K562 (cell line): Measurements from ENCODE around the gene DNAH17. TPM values are rescaled to one million over a fixed set of nuclear protein-coding genes. Genes with fewer than 3 reads are reported as not detected.

Source experiments
- ATAC-seq: fragments of 200-7000 bp; cut with Tn5 transposase; 3 replicates; pipeline ENCODE4 v1.9.1; 2020; ENCODE audit warnings: moderate library complexity
- BruUV-seq: library from RNA; stranded (reverse); fragments of 400-500 nt; replicated peaks from 2 replicates; lab custom pipeline; 2021; lab: Mats Ljungman, UMichigan
- CTCF ChIA-PET: fragments of 300-600 bp; formaldehyde crosslinking; extraction: SDS; loops from one replicate; lab custom pipeline; 2021; ENCODE audit warnings: low intra/inter-chr PET ratio; lab: Yijun Ruan, JAX
- POLR2A ChIA-PET: fragments of 300-600, 350-650 bp; sonication (Branson Sonifier 250); formaldehyde crosslinking; extraction: SDS; loops from one replicate; lab custom pipeline; 2021; ENCODE audit warnings: antibody characterized with exemption, inconsistent platforms; lab: Yijun Ruan, JAX
- DNase-seq, 4 experiments: peaks; one replicate each; pipeline versions ENCODE4 v3.0.0 to v3.0.0-alpha.2; 2011 to 2018; ENCODE audit warnings: low spot score in 3 of 4, mixed read lengths in 3 of 4; ENCODE audit errors: extremely low read depth in 1 of 4
- FAIRE-seq: peaks from 2 replicates; lab custom pipeline; 2011; peaks lifted over from hg19 to GRCh38; lab: Jason Lieb, UNC
- H2AFZ ChIP-seq: 2 replicates; pipeline ENCODE4 v1.6.0; 2011; ENCODE audit warnings: low read depth, low read length, control low read depth, inconsistent platforms
- H3K27ac ChIP-seq: fragments of 200-600 bp; 3 replicates; pipeline ENCODE4 v1.8.0; 2011; ENCODE audit warnings: low read depth, mild to moderate bottlenecking, control low read depth, inconsistent platforms, low read length, moderate library complexity, mixed read lengths; ENCODE audit errors: extremely low read depth
- H3K27me3 ChIP-seq, 2 experiments: fragments of 300-600 bp in 1 of 2; 2 replicates in 1 of 2; 3 replicates in 1 of 2; pipeline versions ENCODE4 v1.6.0 to v1.8.0; 2011; ENCODE audit warnings: inconsistent platforms in 2 of 2, low read length in 2 of 2, mild to moderate bottlenecking in 1 of 2, mixed read lengths in 1 of 2, moderate library complexity in 1 of 2; ENCODE audit not compliant: control insufficient read depth in 2 of 2, insufficient read depth in 2 of 2
- H3K36me3 ChIP-seq: fragments of 300-600 bp; 3 replicates; pipeline ENCODE4 v1.8.0; 2011; ENCODE audit warnings: mild to moderate bottlenecking, low read length, inconsistent platforms; ENCODE audit not compliant: control insufficient read depth, insufficient read depth
- H3K4me1 ChIP-seq, 2 experiments: fragments of 200-600 bp in 1 of 2; replicated peaks in 1 of 2; 2 replicates in 1 of 2; 3 replicates in 1 of 2; pipeline versions ENCODE4 v1.5.1 to v1.8.0; 2011; ENCODE audit warnings: inconsistent platforms in 2 of 2, low read length in 2 of 2, mild to moderate bottlenecking in 1 of 2, mixed read lengths in 1 of 2, moderate library complexity in 1 of 2; ENCODE audit not compliant: control insufficient read depth in 2 of 2, insufficient read depth in 2 of 2
- H3K4me2 ChIP-seq: 2 replicates; pipeline ENCODE4 v1.6.1; 2011; ENCODE audit warnings: low read length, control low read depth, inconsistent platforms, mixed read lengths; ENCODE audit not compliant: insufficient read depth
- H3K4me3 ChIP-seq: fragments of 200-600 bp; sonication (generic), shearing (Covaris generic); 2 replicates; pipeline ENCODE4 v1.5.1; 2016; ENCODE audit warnings: control low read depth, inconsistent platforms
- H3K79me2 ChIP-seq: fragments of 200-600 bp; 3 replicates; pipeline ENCODE4 v1.8.0; 2011; ENCODE audit warnings: low read length, inconsistent platforms; ENCODE audit not compliant: control insufficient read depth, insufficient read depth
- H3K9ac ChIP-seq, 2 experiments: 2 replicates each; pipeline versions ENCODE4 v1.6.0 to v1.6.1; 2011; ENCODE audit warnings: low read depth in 2 of 2, low read length in 2 of 2, control low read depth in 1 of 2, inconsistent platforms in 1 of 2, mild to moderate bottlenecking in 1 of 2, mixed read lengths in 1 of 2; ENCODE audit not compliant: insufficient read depth in 1 of 2
- H3K9me1 ChIP-seq: one replicate; pipeline ENCODE4 v1.6.0; 2011; ENCODE audit warnings: inconsistent platforms, mild to moderate bottlenecking, low read length, moderate library complexity; ENCODE audit not compliant: control insufficient read depth, insufficient read depth
- H3K9me3 ChIP-seq: replicated peaks from 2 replicates; pipeline ENCODE4 v1.5.1; 2011; ENCODE audit warnings: low read depth, low read length, inconsistent platforms; ENCODE audit not compliant: control insufficient read depth, insufficient read depth
- H4K20me1 ChIP-seq: replicated peaks from 2 replicates; pipeline ENCODE4 v1.6.1; 2011; ENCODE audit warnings: low read length, inconsistent platforms, mixed read lengths; ENCODE audit not compliant: control insufficient read depth, insufficient read depth
- AFF1 ChIP-seq, 2 experiments: fragments of 450-650 bp; IDR thresholded peaks; 2 replicates each; pipeline ENCODE4 v1.6.1; 2018; ENCODE audit warnings: mild to moderate bottlenecking in 2 of 2, low read depth in 1 of 2; ENCODE audit not compliant: partially characterized antibody in 2 of 2
- CHD2 ChIP-seq: IDR thresholded peaks from 2 replicates; pipeline ENCODE4 v1.6.1; 2011; ENCODE audit warnings: low read depth, low read length
- RBM17 ChIP-seq: fragments of 200-400 bp; formaldehyde crosslinking; IDR thresholded peaks from 2 replicates; pipeline ENCODE4 v1.6.1; 2017; ENCODE audit warnings: low read depth, mild to moderate bottlenecking, low read length, borderline replicate concordance
- ZBTB49 ChIP-seq: sonication (generic); formaldehyde crosslinking; IDR thresholded peaks from 2 replicates; pipeline ENCODE4 v1.8.0; 2022; ENCODE audit warnings: missing genetic modification reagents, mild to moderate bottlenecking, borderline replicate concordance
- ZNF124 ChIP-seq: sonication (generic); formaldehyde crosslinking; IDR thresholded peaks from 2 replicates; pipeline ENCODE4 v1.8.1; 2022; ENCODE audit warnings: missing genetic modification reagents
- ZNF232 ChIP-seq: sonication (generic); formaldehyde crosslinking; IDR thresholded peaks from 2 replicates; pipeline ENCODE4 v1.8.0; 2022; ENCODE audit warnings: mild to moderate bottlenecking, missing genetic modification reagents
- WGBS: fragments of 100-300 bp; shearing (Covaris generic); methylation state at CpG from one replicate; pipeline ENCODE4 v1.1.6; 2016; ENCODE audit warnings: low coverage, mixed read lengths; ENCODE audit not compliant: insufficient coverage; ENCODE audit errors: missing lambda C conversion rate; 5-methylcytosine and 5-hydroxymethylcytosine counted together
- in situ Hi-C: fragments of 300-500 bp; cut with MboI; formaldehyde crosslinking; loops from 4 replicates; pipeline ENCODE4 v1.15.0; 2018; ENCODE audit warnings: inconsistent platforms, mixed read lengths
- intact Hi-C: fragments of 100-400 bp; cut with micrococcal nuclease; formaldehyde crosslinking; loops from 2 replicates; pipeline ENCODE4 v1.14.2; 2022
- polyA plus RNA-seq, 8 experiments: library from polyadenylated mRNA; depleted of rRNA in 4 of 8; stranded (reverse) in 5 of 8; unstranded in 3 of 8; fragments of >200 nt; fragmentation: Nextera tagmentation in 2 of 8; fragmentation: Illumina TruSeq in 1 of 8; extraction: Ambion mirVana in 2 of 8; extraction: Trizol in 1 of 8; gene quantifications; 2 replicates each; pipeline versions ENCODE4 v1.2.1 to v1.2.3, GENCODE V29; 2011 to 2014; ENCODE audit warnings: inconsistent platforms in 1 of 8, missing spikeins in 1 of 8
- total RNA-seq, 7 experiments: library from RNA; depleted of rRNA in 6 of 7; stranded (reverse); fragments of >200 nt in 6 of 7; fragmentation: Illumina TruSeq in 2 of 7; extraction: Trizol in 2 of 7; gene quantifications; 2 replicates each; pipeline versions ENCODE4 v1.2.1 to v1.2.3, GENCODE V29; 2011 to 2021; ENCODE audit warnings: low replicate concordance in 1 of 7
- TF ChIP-seq, protein P1 (sequence below): IDR thresholded peaks from 3 replicates; pipeline ENCODE4 v1.6.1; 2011; ENCODE audit warnings: borderline replicate concordance, mild to moderate bottlenecking, moderate library complexity; ENCODE audit not compliant: insufficient read length; ENCODE audit errors: extremely low read depth
- TF ChIP-seq, protein P2 (sequence below), 2 experiments: fragments of 450-650 bp; IDR thresholded peaks; 2 replicates each; pipeline ENCODE4 v1.6.1; 2016

Gene DNAH17
- total and polyA plus RNA-seq, 9 of the 15 experiments (the other 6 are each of a cell fraction or from before 2014, with no cell fraction given), result under 0.01 to 0.06 (median 0.03) TPM; not detected in 5

- ChIA-PET CTCF (interaction anchor here (0.6 kb wide), 1 partner anchor 77 kb away, joined by 3 read pairs; no protein-coding TSS in a partner anchor), POLR2A (interaction anchor here (0.6 to 1.6 kb wide), 3 partner anchors 8 to 701 kb away, joined by 3 to 5 read pairs (median 3); no protein-coding TSS in a partner anchor)
- in situ Hi-C loops (no loop called here), intact Hi-C loops (no loop called here)
- H2AFZ ChIP-seq, result no peak overlapping the region
- H3K4me2 ChIP-seq, result no peak overlapping the region
- H3K79me2 ChIP-seq, result no peaks in the 10 kb centered on the region
- H3K4me1 ChIP-seq, result peaks cover 0 to 4% of the 10 kb centered on the region in 2 experiments; a peak in 1 of 5 replicates
- no peaks in the 10 kb centered on the region for H3K9me3 ChIP-seq
- no peaks in the 10 kb centered on the region for H3K9me1 ChIP-seq
- FAIRE-seq (no peak), ATAC-seq (no peak), DNase-seq (no peak)
- H3K27ac ChIP-seq, result no peak overlapping the region
- peaks cover 30 to 52% of the 10 kb centered on the region in 2 experiments for H3K27me3 ChIP-seq
- WGBS, result 4% methylated on average over 10 of the region's 10 CpGs
- no TSS peak for BruUV-seq
- H3K4me3 ChIP-seq, result no peak overlapping the region
- no peaks in the 10 kb centered on the region; the same call in none of the 2 replicates for H4K20me1 ChIP-seq
- H3K36me3 ChIP-seq, result no peaks in the 10 kb centered on the region
- no peak overlapping the region for H3K9ac ChIP-seq
- TF ChIP-seq RBM17 (no peak), AFF1 (IDR thresholded peaks at IDR 0.05; ENCODE audit: low read depth in 1 of 2, partially characterized antibody in 2 of 2) (no peak), ZNF232 (CRISPR knock-in tag) (no peak), ZBTB49 (CRISPR knock-in tag) (no peak), CHD2 (no peak), ZNF124 (no peak)
- TF ChIP-seq, protein P1, sequence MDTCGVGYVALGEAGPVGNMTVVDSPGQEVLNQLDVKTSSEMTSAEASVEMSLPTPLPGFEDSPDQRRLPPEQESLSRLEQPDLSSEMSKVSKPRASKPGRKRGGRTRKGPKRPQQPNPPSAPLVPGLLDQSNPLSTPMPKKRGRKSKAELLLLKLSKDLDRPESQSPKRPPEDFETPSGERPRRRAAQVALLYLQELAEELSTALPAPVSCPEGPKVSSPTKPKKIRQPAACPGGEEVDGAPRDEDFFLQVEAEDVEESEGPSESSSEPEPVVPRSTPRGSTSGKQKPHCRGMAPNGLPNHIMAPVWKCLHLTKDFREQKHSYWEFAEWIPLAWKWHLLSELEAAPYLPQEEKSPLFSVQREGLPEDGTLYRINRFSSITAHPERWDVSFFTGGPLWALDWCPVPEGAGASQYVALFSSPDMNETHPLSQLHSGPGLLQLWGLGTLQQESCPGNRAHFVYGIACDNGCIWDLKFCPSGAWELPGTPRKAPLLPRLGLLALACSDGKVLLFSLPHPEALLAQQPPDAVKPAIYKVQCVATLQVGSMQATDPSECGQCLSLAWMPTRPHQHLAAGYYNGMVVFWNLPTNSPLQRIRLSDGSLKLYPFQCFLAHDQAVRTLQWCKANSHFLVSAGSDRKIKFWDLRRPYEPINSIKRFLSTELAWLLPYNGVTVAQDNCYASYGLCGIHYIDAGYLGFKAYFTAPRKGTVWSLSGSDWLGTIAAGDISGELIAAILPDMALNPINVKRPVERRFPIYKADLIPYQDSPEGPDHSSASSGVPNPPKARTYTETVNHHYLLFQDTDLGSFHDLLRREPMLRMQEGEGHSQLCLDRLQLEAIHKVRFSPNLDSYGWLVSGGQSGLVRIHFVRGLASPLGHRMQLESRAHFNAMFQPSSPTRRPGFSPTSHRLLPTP, result no peak
- TF ChIP-seq, protein P2, sequence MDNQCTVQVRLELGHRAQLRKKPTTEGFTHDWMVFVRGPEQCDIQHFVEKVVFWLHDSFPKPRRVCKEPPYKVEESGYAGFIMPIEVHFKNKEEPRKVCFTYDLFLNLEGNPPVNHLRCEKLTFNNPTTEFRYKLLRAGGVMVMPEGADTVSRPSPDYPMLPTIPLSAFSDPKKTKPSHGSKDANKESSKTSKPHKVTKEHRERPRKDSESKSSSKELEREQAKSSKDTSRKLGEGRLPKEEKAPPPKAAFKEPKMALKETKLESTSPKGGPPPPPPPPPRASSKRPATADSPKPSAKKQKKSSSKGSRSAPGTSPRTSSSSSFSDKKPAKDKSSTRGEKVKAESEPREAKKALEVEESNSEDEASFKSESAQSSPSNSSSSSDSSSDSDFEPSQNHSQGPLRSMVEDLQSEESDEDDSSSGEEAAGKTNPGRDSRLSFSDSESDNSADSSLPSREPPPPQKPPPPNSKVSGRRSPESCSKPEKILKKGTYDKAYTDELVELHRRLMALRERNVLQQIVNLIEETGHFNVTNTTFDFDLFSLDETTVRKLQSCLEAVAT (IDR thresholded peaks at IDR 0.05), result no peak
Observed at GRCh38 chr17:78538033-78538776, 39.0 kb downstream of the DNAH17 start.
